WTC11 (cell line): ENCODE data around the gene TRIML1. TPM values are rescaled to one million over a fixed set of nuclear protein-coding genes. Genes with fewer than 3 reads are reported as not detected.

Experiments used
- ATAC-seq: fragments of 200-7000 bp; cut with Tn5 transposase; 2 replicates; pipeline ENCODE4 v1.10.0; 2021; ENCODE audit warnings: mild to moderate bottlenecking, moderate library complexity
- CTCF ChIA-PET: fragments of 300-600 bp; sonication (Branson Sonifier 250); formaldehyde crosslinking; loops from one replicate; lab custom pipeline; 2021; ENCODE audit warnings: antibody characterized with exemption; lab: Charles Lee
- POLR2A ChIA-PET: fragments of 350-600 bp; sonication (Branson Sonifier 250); formaldehyde crosslinking; loops from one replicate; lab custom pipeline; 2021; ENCODE audit warnings: antibody characterized with exemption; lab: Charles Lee
- DNase-seq: peaks from one replicate; pipeline ENCODE4 v3.0.0; 2021; ENCODE audit warnings: low spot score
- H3K27ac Mint-ChIP-seq: 2 replicates; pipeline ENCODE4 v1.8.0; 2021; ENCODE audit warnings: mixed read lengths
- H3K27me3 Mint-ChIP-seq: 2 replicates; pipeline ENCODE4 v1.8.0; 2021; ENCODE audit warnings: low read depth, mild to moderate bottlenecking, moderate library complexity, mixed read lengths
- H3K36me3 Mint-ChIP-seq: 2 replicates; pipeline ENCODE4 v1.8.0; 2021; ENCODE audit warnings: mixed read lengths
- H3K4me1 Mint-ChIP-seq: 2 replicates; pipeline ENCODE4 v1.8.0; 2022; ENCODE audit warnings: mixed read lengths
- H3K4me3 Mint-ChIP-seq: 2 replicates; pipeline ENCODE4 v1.8.0; 2021; ENCODE audit warnings: mild to moderate bottlenecking, moderate library complexity, mixed read lengths
- H3K9me3 Mint-ChIP-seq: 2 replicates; pipeline ENCODE4 v1.8.0; 2021; ENCODE audit warnings: mixed read lengths
- ATF1 ChIP-seq: sonication (generic); formaldehyde crosslinking; IDR thresholded peaks from 2 replicates; pipeline ENCODE4 v1.8.1; 2023; ENCODE audit warnings: mild to moderate bottlenecking, moderate library complexity, missing genetic modification reagents
- E2F1 ChIP-seq: sonication (generic); formaldehyde crosslinking; IDR thresholded peaks from 2 replicates; pipeline ENCODE4 v1.8.0; 2022; ENCODE audit warnings: mild to moderate bottlenecking, missing genetic modification reagents
- FOXK1 ChIP-seq: sonication (generic); formaldehyde crosslinking; IDR thresholded peaks from 2 replicates; pipeline ENCODE4 v1.8.0; 2022; ENCODE audit warnings: mild to moderate bottlenecking, moderate library complexity, missing genetic modification reagents
- GABPB1 ChIP-seq: sonication (generic); formaldehyde crosslinking; IDR thresholded peaks from 2 replicates; pipeline ENCODE4 v1.8.1; 2023; ENCODE audit warnings: mild to moderate bottlenecking, missing genetic modification reagents
- GRHL2 ChIP-seq: fragments of 250-450 bp; sonication (Bioruptor Pico); IDR thresholded peaks from 2 replicates; pipeline ENCODE4 v1.8.0; 2022; ENCODE audit warnings: mild to moderate bottlenecking, moderate library complexity; ENCODE audit not compliant: insufficient replicate concordance, severe bottlenecking
- HMGXB4 ChIP-seq: sonication (generic); formaldehyde crosslinking; IDR thresholded peaks from 2 replicates; pipeline ENCODE4 v1.8.1; 2023; ENCODE audit warnings: mild to moderate bottlenecking, moderate library complexity, missing genetic modification reagents
- KAT7 ChIP-seq: sonication (generic); formaldehyde crosslinking; IDR thresholded peaks from 2 replicates; pipeline ENCODE4 v1.8.1; 2023; ENCODE audit warnings: missing genetic modification reagents, mild to moderate bottlenecking, borderline replicate concordance
- MAX ChIP-seq: sonication (generic); formaldehyde crosslinking; IDR thresholded peaks from 2 replicates; pipeline ENCODE4 v1.8.0; 2022; ENCODE audit warnings: mild to moderate bottlenecking, missing genetic modification reagents
- NFE2L1 ChIP-seq: sonication (generic); formaldehyde crosslinking; IDR thresholded peaks from 2 replicates; pipeline ENCODE4 v1.8.1; 2023; ENCODE audit warnings: missing genetic modification reagents
- NFYB ChIP-seq: sonication (generic); formaldehyde crosslinking; conservative IDR thresholded peaks from 2 replicates; pipeline ENCODE4 v1.8.0; 2022; ENCODE audit warnings: low read depth, missing genetic modification reagents
- TCF7 ChIP-seq: sonication (generic); formaldehyde crosslinking; IDR thresholded peaks from 2 replicates; pipeline ENCODE4 v1.8.0; 2022; ENCODE audit warnings: mild to moderate bottlenecking, low read depth, missing genetic modification reagents, moderate library complexity
- USF2 ChIP-seq: sonication (generic); formaldehyde crosslinking; IDR thresholded peaks from 2 replicates; pipeline ENCODE4 v1.8.1; 2023; ENCODE audit warnings: mild to moderate bottlenecking, missing genetic modification reagents, moderate library complexity
- ZBTB21 ChIP-seq: sonication (generic); formaldehyde crosslinking; IDR thresholded peaks from 2 replicates; pipeline ENCODE4 v1.8.1; 2023; ENCODE audit warnings: mild to moderate bottlenecking, missing genetic modification reagents, borderline replicate concordance
- ZNF423 ChIP-seq: fragments of 250-450 bp; sonication (Bioruptor Pico); IDR thresholded peaks from 2 replicates; pipeline ENCODE4 v2.1.2; 2022; ENCODE audit warnings: mild to moderate bottlenecking, moderate library complexity
- total RNA-seq: library from RNA; stranded (reverse); gene quantifications from 3 replicates; pipeline ENCODE4 v1.2.3, GENCODE V29; 2021
- TF ChIP-seq, protein P1 (sequence below): fragments of 250-450 bp; sonication (Bioruptor Pico); IDR thresholded peaks from 2 replicates; pipeline ENCODE4 v1.9.0; 2021; ENCODE audit warnings: mild to moderate bottlenecking
- TF ChIP-seq, protein P2 (sequence below): sonication (generic); formaldehyde crosslinking; IDR thresholded peaks from 2 replicates; pipeline ENCODE4 v1.8.1; 2022; ENCODE audit warnings: low read depth, missing genetic modification reagents, borderline replicate concordance

Gene TRIML1
- total RNA-seq, 1 experiment from 2014 or later, result not detected

- POLR2A ChIA-PET, result no interaction called here
These were observed 21.5 kb upstream of the TRIML1 start for GRCh38 chr4:188117631-188118324.

GRCh38 chr4:188121530-188121929 lies 17.7 kb upstream of the TRIML1 start:
- ChIA-PET CTCF (no interaction called here), POLR2A (no interaction called here)
- Mint-ChIP-seq H3K4me1 (peaks cover 59% of the 10 kb centered on the region), H3K27ac (peak overlapping the region; percentile 80), H3K4me3 (no peak overlapping the region), H3K36me3 (no peaks in the 10 kb centered on the region), H3K9me3 (peaks cover 3% of the 10 kb centered on the region; the same call in 1 of the 2 replicates), H3K27me3 (no peaks in the 10 kb centered on the region)
- peak; percentile 33 for ATAC-seq
- TF ChIP-seq MAX, result 0 out of 2 replicates have a peak, but pooled peaks have one; percentile 60
- TF ChIP-seq FOXK1 (CRISPR knock-in tag), result 0 out of 2 replicates have a peak, but pooled peaks have one; percentile 43
- 0 out of 2 replicates have a peak, but pooled peaks have one; percentile 12 for TF ChIP-seq USF2 (CRISPR knock-in tag)
- no peak for TF ChIP-seq ATF1
- no peak for DNase-seq

More at GRCh38 chr4:188117631-188118324, 21.5 kb upstream of the TRIML1 start:
- TF ChIP-seq HMGXB4 (CRISPR knock-in tag) (no peak), KAT7 (no peak), NFE2L1 (CRISPR knock-in tag) (no peak), ZBTB21 (no peak), ZNF423 (CRISPR knock-in tag) (no peak), E2F1 (CRISPR knock-in tag) (no peak), TCF7 (CRISPR knock-in tag) (no peak), NFYB (CRISPR knock-in tag) (no peak), GRHL2 (no peak), GABPB1 (CRISPR knock-in tag) (no peak)
- TF ChIP-seq, protein P1, sequence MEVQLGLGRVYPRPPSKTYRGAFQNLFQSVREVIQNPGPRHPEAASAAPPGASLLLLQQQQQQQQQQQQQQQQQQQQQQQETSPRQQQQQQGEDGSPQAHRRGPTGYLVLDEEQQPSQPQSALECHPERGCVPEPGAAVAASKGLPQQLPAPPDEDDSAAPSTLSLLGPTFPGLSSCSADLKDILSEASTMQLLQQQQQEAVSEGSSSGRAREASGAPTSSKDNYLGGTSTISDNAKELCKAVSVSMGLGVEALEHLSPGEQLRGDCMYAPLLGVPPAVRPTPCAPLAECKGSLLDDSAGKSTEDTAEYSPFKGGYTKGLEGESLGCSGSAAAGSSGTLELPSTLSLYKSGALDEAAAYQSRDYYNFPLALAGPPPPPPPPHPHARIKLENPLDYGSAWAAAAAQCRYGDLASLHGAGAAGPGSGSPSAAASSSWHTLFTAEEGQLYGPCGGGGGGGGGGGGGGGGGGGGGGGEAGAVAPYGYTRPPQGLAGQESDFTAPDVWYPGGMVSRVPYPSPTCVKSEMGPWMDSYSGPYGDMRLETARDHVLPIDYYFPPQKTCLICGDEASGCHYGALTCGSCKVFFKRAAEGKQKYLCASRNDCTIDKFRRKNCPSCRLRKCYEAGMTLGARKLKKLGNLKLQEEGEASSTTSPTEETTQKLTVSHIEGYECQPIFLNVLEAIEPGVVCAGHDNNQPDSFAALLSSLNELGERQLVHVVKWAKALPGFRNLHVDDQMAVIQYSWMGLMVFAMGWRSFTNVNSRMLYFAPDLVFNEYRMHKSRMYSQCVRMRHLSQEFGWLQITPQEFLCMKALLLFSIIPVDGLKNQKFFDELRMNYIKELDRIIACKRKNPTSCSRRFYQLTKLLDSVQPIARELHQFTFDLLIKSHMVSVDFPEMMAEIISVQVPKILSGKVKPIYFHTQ (CRISPR knock-in tag), result no peak
- TF ChIP-seq, protein P2, sequence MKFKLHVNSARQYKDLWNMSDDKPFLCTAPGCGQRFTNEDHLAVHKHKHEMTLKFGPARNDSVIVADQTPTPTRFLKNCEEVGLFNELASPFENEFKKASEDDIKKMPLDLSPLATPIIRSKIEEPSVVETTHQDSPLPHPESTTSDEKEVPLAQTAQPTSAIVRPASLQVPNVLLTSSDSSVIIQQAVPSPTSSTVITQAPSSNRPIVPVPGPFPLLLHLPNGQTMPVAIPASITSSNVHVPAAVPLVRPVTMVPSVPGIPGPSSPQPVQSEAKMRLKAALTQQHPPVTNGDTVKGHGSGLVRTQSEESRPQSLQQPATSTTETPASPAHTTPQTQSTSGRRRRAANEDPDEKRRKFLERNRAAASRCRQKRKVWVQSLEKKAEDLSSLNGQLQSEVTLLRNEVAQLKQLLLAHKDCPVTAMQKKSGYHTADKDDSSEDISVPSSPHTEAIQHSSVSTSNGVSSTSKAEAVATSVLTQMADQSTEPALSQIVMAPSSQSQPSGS (CRISPR knock-in tag), result no peak
- H3K9me3 Mint-ChIP-seq, result no peaks in the 10 kb centered on the region
- no peak overlapping the region for H3K27ac Mint-ChIP-seq
- ATAC-seq (no peak), DNase-seq (no peak)
- CTCF ChIA-PET, result no interaction called here
- H3K4me1 Mint-ChIP-seq, result peaks cover 46% of the 10 kb centered on the region
- H3K27me3 Mint-ChIP-seq, result no peaks in the 10 kb centered on the region
- no peaks in the 10 kb centered on the region for H3K36me3 Mint-ChIP-seq
- no peak overlapping the region for H3K4me3 Mint-ChIP-seq
